GM19463 (cell line): ENCODE data around the gene VGLL2.

ENCODE experiments used
- ATAC-seq: cut with Tn5 transposase; IDR thresholded peaks from one replicate; pipeline ENCODE4 v1.9.1; 2021; ENCODE audit warnings: mild to moderate bottlenecking, moderate library complexity; ENCODE audit not compliant: unreplicated experiment

Gene VGLL2

DNA sequence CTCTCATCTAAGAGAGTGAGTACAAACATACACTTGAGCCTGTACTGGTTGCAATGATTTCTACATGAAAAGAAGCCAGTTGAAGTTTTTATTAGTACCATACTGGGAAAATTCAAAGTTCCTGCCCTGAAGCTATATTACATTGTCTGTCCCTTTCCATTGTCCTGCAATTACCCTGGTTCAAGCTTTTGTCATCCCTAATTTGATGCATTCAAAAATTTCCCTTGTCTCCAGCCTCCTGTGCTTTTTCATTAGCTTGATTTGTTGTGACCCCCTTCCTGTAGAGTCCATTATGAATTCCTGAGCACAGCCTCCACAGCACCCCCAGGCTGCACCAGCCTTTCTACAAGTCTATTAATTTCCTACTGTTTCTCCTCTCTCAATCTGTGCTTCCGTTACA is 46.4 kb downstream of the VGLL2 start:
- no peak for ATAC-seq

- ATAC-seq: peak; percentile 45
These were observed 51.9 kb downstream of the VGLL2 start for GRCh38 chr6:117317261-117317660.
